HG02610 (cell line): ENCODE measurements around the gene FRMD4A.
"Not testable (repeated sequence)": the region's sequence is repeated elsewhere in the genome, so short reads cannot be mapped to it uniquely, and the experiment has no call there.

ENCODE experiments used
- ATAC-seq: cut with Tn5 transposase; IDR thresholded peaks from one replicate; pipeline ENCODE4 v1.9.1; 2021; ENCODE audit warnings: mild to moderate bottlenecking, moderate library complexity; ENCODE audit not compliant: unreplicated experiment

The FRMD4A gene

GRCh38 chr10:13865758-13866491 lies 464.8 kb downstream of the FRMD4A start:
- ATAC-seq: no peak

- ATAC-seq: not testable (repeated sequence)
Observed at GRCh38 chr10:13865220-13865619, 465.5 kb downstream of the FRMD4A start.

GRCh38 chr10:13862546-13863233 lies 468.0 kb downstream of the FRMD4A start:
- ATAC-seq: no peak

- no peak for ATAC-seq
Observed at GRCh38 chr10:13860886-13861285, 469.8 kb downstream of the FRMD4A start.

GRCh38 chr10:13859979-13860654 lies 470.6 kb downstream of the FRMD4A start:
- no peak for ATAC-seq

GRCh38 chr10:13858709-13859108 lies 472.0 kb downstream of the FRMD4A start:
- no peak for ATAC-seq

GRCh38 chr10:13857451-13857850 lies 473.3 kb downstream of the FRMD4A start:
- no peak for ATAC-seq

GRCh38 chr10:13853854-13854253 lies 476.9 kb downstream of the FRMD4A start:
- ATAC-seq: no peak

- ATAC-seq: no peak
Observed at GRCh38 chr10:13852872-13853271, 477.9 kb downstream of the FRMD4A start.

GRCh38 chr10:13851906-13852305 lies 478.8 kb downstream of the FRMD4A start:
- no peak for ATAC-seq

- no peak for ATAC-seq
Observed at GRCh38 chr10:13848520-13849445, 481.9 kb downstream of the FRMD4A start.

- ATAC-seq: peak; percentile 53
Observed at GRCh38 chr10:13847201-13847631, 483.5 kb downstream of the FRMD4A start.

- no peak for ATAC-seq
Observed at GRCh38 chr10:13845897-13846296, 484.8 kb downstream of the FRMD4A start.

GRCh38 chr10:13844651-13845050 lies 486.1 kb downstream of the FRMD4A start:
- no peak for ATAC-seq

- no peak for ATAC-seq
Observed at GRCh38 chr10:13842117-13842516, 488.6 kb downstream of the FRMD4A start.

- ATAC-seq: no peak
Observed at GRCh38 chr10:13840036-13840435, 490.7 kb downstream of the FRMD4A start.

- no peak for ATAC-seq
Observed at GRCh38 chr10:13839430-13839990, 491.2 kb downstream of the FRMD4A start.

- ATAC-seq: no peak
Observed at GRCh38 chr10:13839030-13839429, 491.7 kb downstream of the FRMD4A start.

GRCh38 chr10:13837966-13838365 lies 492.8 kb downstream of the FRMD4A start:
- no peak for ATAC-seq

GRCh38 chr10:13834581-13835286 lies 496.0 kb downstream of the FRMD4A start:
- ATAC-seq: no peak
